GM19467 (cell line): ENCODE measurements around the gene POP5.
"Not testable (repeated sequence)": the region's sequence is repeated elsewhere in the genome, so short reads cannot be mapped to it uniquely, and the experiment has no call there.

Experiments
- ATAC-seq: cut with Tn5 transposase; IDR thresholded peaks from one replicate; pipeline ENCODE4 v1.9.1; 2021; ENCODE audit warnings: mild to moderate bottlenecking, moderate library complexity; ENCODE audit not compliant: unreplicated experiment

Gene POP5

DNA sequence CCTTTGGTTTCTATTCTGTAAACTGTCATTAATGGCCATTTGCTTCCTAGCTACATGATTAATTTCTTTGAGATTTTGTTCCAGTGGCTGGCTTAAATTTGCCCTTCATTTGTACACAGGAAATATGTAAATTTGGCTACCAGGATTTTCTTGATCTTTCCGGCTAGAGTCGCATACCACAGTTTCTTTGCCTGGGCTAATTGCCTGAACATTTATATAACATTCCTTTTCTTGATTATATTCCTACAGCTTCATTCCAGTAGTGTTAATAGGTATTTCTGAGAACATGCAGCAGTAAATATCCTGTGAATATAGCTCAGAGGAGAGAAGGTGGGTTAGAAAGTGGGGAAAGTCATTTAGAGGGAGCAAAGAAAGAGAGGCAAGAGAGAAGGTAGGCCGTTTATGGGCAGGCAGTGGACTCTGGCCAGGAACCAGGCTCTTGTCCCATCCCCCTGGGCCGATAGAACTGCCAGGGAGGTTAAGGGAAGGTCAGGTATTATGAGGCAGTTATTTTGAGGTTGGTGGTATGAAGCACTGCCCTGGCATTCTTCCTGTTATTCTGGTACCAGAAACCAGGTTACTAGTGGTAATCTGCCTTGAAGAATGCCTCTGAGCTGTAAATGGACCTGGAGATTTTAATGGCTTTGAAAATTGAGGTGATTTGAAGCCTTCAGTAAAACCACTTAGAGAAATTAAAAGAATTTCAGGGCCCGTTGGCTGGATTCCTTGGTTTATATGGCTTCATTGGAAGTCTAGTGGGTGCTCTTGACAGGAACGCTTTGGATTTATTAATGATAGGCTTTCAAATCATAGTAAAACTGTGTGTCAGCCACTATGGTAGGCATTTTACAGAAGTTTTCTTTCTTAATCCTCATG, 42.7 kb downstream of the POP5 start:
- no peak for ATAC-seq

DNA sequence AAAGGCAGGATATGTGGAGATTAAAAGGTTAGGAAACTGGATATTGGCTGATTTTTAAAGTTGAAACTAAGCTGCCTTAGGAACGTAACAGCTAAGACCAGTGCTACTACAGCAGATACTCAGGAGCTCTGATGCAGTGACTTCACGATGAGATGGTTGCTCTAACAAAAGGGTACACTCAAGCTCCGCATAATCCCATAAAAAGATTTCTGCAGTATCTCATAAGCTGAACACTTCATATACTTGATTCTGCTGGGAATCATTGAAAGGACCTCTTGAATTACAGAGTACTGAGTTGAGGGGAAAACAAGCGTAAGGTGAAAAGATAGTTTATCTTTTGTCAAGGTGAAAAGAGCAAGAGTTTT, 43.4 kb downstream of the POP5 start:
- ATAC-seq, result no peak

- ATAC-seq, result no peak
Measured at GRCh38 chr12:120536064-120536791, 45.0 kb downstream of the POP5 start.

- peak; percentile 34 for ATAC-seq
Measured at GRCh38 chr12:120534703-120535655, 46.2 kb downstream of the POP5 start.

DNA sequence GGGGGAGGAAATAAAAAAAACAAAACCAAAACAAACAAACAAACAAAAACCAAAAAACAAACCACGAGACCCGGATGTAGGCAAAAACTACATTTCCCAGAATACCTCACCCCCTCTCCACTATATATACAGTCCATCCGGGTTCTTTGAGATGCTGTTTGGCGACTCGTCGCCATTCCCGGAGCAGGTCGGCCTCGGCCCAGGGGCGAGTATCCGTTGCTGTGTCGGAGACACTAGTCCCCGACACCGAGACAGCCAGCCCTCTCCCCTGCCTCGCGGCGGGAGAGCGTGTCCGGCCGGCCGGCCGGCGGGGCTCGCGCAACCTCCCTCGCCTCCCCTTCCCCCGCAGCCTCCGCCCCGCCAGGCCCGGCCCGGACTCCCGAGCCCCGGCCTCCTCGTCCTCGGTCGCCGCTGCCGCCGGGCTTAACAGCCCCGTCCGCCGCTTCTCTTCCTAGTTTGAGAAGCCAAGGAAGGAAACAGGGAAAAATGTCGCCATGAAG, 46.9 kb downstream of the POP5 start, which contains the start of gene RNF10:
Gene RNF10, plus strand, starts transcription at position 154 of the 500 bp plus-strand sequence. CDS start 456 bp downstream, outside the sequence.
- ATAC-seq, result peak; percentile 56

GRCh38 chr12:120532701-120533238, 48.4 kb downstream of the POP5 start:
- no peak for ATAC-seq

DNA sequence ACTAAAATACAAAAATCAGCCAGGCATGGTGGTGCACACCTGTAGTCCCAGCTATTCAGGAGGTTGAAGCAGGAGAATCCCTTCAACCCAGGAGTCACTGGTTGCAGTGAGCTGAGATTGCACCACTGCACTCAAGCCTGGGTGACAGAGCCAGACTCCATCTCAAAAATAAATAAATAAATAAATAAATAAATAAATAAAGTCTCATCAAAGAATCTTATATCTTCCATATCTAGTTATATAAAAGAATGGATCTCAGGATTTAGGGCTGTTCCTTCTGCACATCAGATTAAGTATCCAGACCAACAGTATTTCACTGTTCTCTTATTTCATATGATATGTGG, 50.8 kb downstream of the POP5 start:
- ATAC-seq, result not testable (repeated sequence)

DNA sequence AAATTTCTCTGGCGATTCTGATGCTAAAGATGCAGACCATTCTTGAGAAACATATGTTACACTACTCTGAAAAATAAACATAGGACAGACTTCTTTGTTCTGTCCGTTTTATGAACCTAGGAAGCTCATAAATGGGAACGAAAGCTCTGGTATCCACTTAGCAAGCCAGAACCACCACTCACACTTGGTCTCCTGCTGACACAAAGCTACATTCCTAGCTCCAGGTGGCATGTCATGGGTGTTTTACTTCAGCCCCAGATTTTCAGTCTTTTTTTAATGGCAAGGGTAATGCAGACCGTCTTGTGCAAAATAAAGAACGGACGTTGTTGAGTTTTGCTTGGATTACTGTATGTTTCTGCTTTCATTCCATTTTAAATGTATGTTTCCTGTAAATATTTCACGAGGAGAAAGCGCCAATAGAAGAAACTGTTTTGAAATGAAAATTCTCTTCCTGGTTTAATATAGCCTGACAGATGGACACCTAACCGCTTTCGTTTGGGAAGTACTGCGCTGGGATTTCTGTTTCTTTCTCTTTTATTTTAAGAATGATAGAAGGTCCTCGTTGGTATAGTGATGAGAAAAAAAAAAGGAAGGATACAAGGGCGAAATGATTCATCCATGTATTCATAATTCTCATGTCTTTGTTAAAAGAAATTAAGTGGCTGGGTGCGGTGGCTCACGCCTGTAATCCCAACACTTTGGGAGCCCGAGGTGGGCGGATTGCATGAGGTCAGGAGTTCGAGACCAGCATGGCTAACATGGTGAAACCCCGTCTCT, 51.4 kb downstream of the POP5 start:
- no peak for ATAC-seq

GRCh38 chr12:120528861-120529525, 52.2 kb downstream of the POP5 start, which contains the start of gene COQ5:
Gene COQ5, minus strand, starts transcription at chr12:120529158. Its CDS starts 17 bp downstream, at chr12:120529141.
- ATAC-seq, result peak; percentile 67
